A549 (cell line): Measurements from ENCODE around the gene MAEL. TPM values are rescaled to one million over a fixed set of nuclear protein-coding genes. Genes with fewer than 3 reads are reported as not detected.

Experiments
- ATAC-seq, 2 experiments: fragments of 200-7000 bp in 1 of 2; fragments of >200 bp in 1 of 2; cut with Nextera tagmentation in 1 of 2; cut with Tn5 transposase in 1 of 2; 3 replicates each; pipeline versions ENCODE4 v1.8.0 to v1.9.1; 2018 to 2020; ENCODE audit warnings: mild to moderate bottlenecking in 1 of 2, moderate library complexity in 1 of 2
- CTCF ChIA-PET: fragments of 300-600 bp; sonication (Branson Sonifier 250); formaldehyde crosslinking; extraction: SDS; loops from one replicate; lab custom pipeline; 2021; ENCODE audit warnings: antibody characterized with exemption, inconsistent platforms; lab: Yijun Ruan, JAX
- POLR2A ChIA-PET: fragments of 350-600 bp; formaldehyde crosslinking; extraction: SDS; loops from one replicate; lab custom pipeline; 2021; ENCODE audit warnings: antibody characterized with exemption, inconsistent platforms; lab: Yijun Ruan, JAX
- DNase-seq, 2 experiments: peaks; one replicate each; pipeline versions ENCODE4 v3.0.0 to v3.0.0-alpha.2; 2011 to 2016; ENCODE audit warnings: low read depth in 1 of 2, low spot score in 1 of 2
- FAIRE-seq: peaks from 2 replicates; lab custom pipeline; 2011; peaks lifted over from hg19 to GRCh38; lab: Jason Lieb, UNC
- H3K27ac ChIP-seq, 2 experiments: fragments of >200 bp; sonication (Bioruptor Twin); formaldehyde crosslinking; 3 replicates each; pipeline ENCODE4 v1.5.1; 2016 to 2017
- H3K4me1 ChIP-seq: fragments of >200 bp; sonication (Bioruptor Twin); formaldehyde crosslinking; 3 replicates; pipeline ENCODE4 v1.6.1; 2016
- H3K4me2 ChIP-seq: fragments of >200 bp; sonication (Bioruptor Twin); formaldehyde crosslinking; 3 replicates; pipeline ENCODE4 v1.6.1; 2016
- H3K4me3 ChIP-seq: fragments of >200 bp; sonication (Bioruptor Twin); formaldehyde crosslinking; 3 replicates; pipeline ENCODE4 v1.5.1; 2016
- H3K9me3 ChIP-seq: fragments of >200 bp; sonication (Bioruptor Twin); formaldehyde crosslinking; 3 replicates; pipeline ENCODE4 v1.6.1; 2016
- E2F6 ChIP-seq: IDR thresholded peaks from 2 replicates; pipeline ENCODE4 v1.6.1; 2012; ENCODE audit warnings: low read depth, borderline replicate concordance
- EHMT2 ChIP-seq: fragments of 200-600 bp; sonication (generic); IDR thresholded peaks from 2 replicates; pipeline ENCODE4 v1.6.1; 2016; ENCODE audit warnings: antibody characterized with exemption, low read depth, mild to moderate bottlenecking, moderate library complexity
- FOSB ChIP-seq: fragments of 250-450 bp; sonication (Bioruptor Pico); IDR thresholded peaks from 2 replicates; pipeline ENCODE4 v1.5.0; 2020; ENCODE audit warnings: mild to moderate bottlenecking, moderate library complexity
- FOSL2 ChIP-seq, 2 experiments: fragments of 450-650 bp in 1 of 2; fragments of >200 bp in 1 of 2; sonication (Bioruptor Twin) in 1 of 2; formaldehyde crosslinking; IDR thresholded peaks; 2 replicates each; pipeline versions ENCODE4 v1.5.0 to v1.6.1; 2016 to 2020; ENCODE audit warnings: mild to moderate bottlenecking in 1 of 2, moderate library complexity in 1 of 2
- HDAC2 ChIP-seq: fragments of 200-600 bp; sonication (generic); IDR thresholded peaks from 2 replicates; pipeline ENCODE4 v1.6.1; 2016
- HMGXB4 ChIP-seq: fragments of 250-450 bp; sonication (Bioruptor Pico); IDR thresholded peaks from 2 replicates; pipeline ENCODE4 v1.5.0; 2021; ENCODE audit warnings: mild to moderate bottlenecking, moderate library complexity, borderline replicate concordance
- HOXB13 ChIP-seq: fragments of 250-450 bp; sonication (Bioruptor Pico); IDR thresholded peaks from 2 replicates; pipeline ENCODE4 v1.5.0; 2020; ENCODE audit warnings: low read depth, mild to moderate bottlenecking, moderate library complexity
- JUN ChIP-seq, 2 experiments: fragments of >200 bp; sonication (Bioruptor Twin); formaldehyde crosslinking; IDR thresholded peaks; 2 replicates in 1 of 2; 3 replicates in 1 of 2; pipeline ENCODE4 v1.6.1; 2016 to 2017
- JUNB ChIP-seq: fragments of >200 bp; sonication (Bioruptor Twin); formaldehyde crosslinking; IDR thresholded peaks from 2 replicates; pipeline ENCODE4 v1.6.1; 2016
- KDM1A ChIP-seq: fragments of 200-600 bp; sonication (generic); IDR thresholded peaks from 2 replicates; pipeline ENCODE4 v1.6.1; 2016; ENCODE audit warnings: low read depth, mild to moderate bottlenecking
- KDM5A ChIP-seq: fragments of 200-600 bp; sonication (generic); IDR thresholded peaks from 2 replicates; pipeline ENCODE4 v1.6.1; 2016; ENCODE audit warnings: antibody characterized with exemption, mild to moderate bottlenecking
- MAX ChIP-seq: IDR thresholded peaks from 2 replicates; pipeline ENCODE4 v1.6.1; 2012
- REST ChIP-seq: fragments of 200-600 bp; sonication (generic); IDR thresholded peaks from 2 replicates; pipeline ENCODE4 v1.6.1; 2016; ENCODE audit warnings: antibody characterized with exemption, mild to moderate bottlenecking, moderate library complexity
- SMC3 ChIP-seq: fragments of >200 bp; sonication (Bioruptor Twin); formaldehyde crosslinking; IDR thresholded peaks from 3 replicates; pipeline ENCODE4 v1.6.1; 2018; ENCODE audit warnings: inconsistent platforms
- ZC3H11A ChIP-seq: fragments of 450-650 bp; IDR thresholded peaks from 2 replicates; pipeline ENCODE4 v1.6.1; 2014; ENCODE audit warnings: antibody characterized with exemption, mild to moderate bottlenecking
- ZFP36 ChIP-seq: fragments of 450-650 bp; IDR thresholded peaks from 2 replicates; pipeline ENCODE4 v1.6.1; 2014; ENCODE audit warnings: borderline replicate concordance; ENCODE audit not compliant: partially characterized antibody
- ZSCAN20 ChIP-seq: fragments of 250-450 bp; sonication (Bioruptor Pico); IDR thresholded peaks from 2 replicates; pipeline ENCODE4 v1.8.0; 2022; ENCODE audit warnings: mild to moderate bottlenecking, moderate library complexity
- WGBS: methylation state at CpG from one replicate; pipeline ENCODE4 v1.1.6; 2017; ENCODE audit errors: missing lambda C conversion rate; 5-methylcytosine and 5-hydroxymethylcytosine counted together
- polyA plus RNA-seq, 4 experiments: library from polyadenylated mRNA; depleted of rRNA in 3 of 4; stranded (reverse); fragments of >200 nt; fragmentation: RNase III in 1 of 4; extraction: RNeasy Plus Mini Kit Qiagen cat#74134 plus additional on column Dnase treatment in 1 of 4; gene quantifications; 2 replicates in 3 of 4; 3 replicates in 1 of 4; pipeline ENCODE4 v1.2.3, GENCODE V29; 2011 to 2017
- TF ChIP-seq, protein P1 (sequence below): fragments of >200 bp; sonication (Bioruptor Twin); formaldehyde crosslinking; IDR thresholded peaks from 2 replicates; pipeline ENCODE4 v1.6.1; 2016
- TF ChIP-seq, protein P2 (sequence below): fragments of >200 bp; sonication (Bioruptor Twin); formaldehyde crosslinking; IDR thresholded peaks from 3 replicates; pipeline ENCODE4 v1.5.1; 2016

MAEL gene
- polyA plus RNA-seq, 2 of the 4 experiments (the other 2 are of a cell fraction), result not detected

DNA sequence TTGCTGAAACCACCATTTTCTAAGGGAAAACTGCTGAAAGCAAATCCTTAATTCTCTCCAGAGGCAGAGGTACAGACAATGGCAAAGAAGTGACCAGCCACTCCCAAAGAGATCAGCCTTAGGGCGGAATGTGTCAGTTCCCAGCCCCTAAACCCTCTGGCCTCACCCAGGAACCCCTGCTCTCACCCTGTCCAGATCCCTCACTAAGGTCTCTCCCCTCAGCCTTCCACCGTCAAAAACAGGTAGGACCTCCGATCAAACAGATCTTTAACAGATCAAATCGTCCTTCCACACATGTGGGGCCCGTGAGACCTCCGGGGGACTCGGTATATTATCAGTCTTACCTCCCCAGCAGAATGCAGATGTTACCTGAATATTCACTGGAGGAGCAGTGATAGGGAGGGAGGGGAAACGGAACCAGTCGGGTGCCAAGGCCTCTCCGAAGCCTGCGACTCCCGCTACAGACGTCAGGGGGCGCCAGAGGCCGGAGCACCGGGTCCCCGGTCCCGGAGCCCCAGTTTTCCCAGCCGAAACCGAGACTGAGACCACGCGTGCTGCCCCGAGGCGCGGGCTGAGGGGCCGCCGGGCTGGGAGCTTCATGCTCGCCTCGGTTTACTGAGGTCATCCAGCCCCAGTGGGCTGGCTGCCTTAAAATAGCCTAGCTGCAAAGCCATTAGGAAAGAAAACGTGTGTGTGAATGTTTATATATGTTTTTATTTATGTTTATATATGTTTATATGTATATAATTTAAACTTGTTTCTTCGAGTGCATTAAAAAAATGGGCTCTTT, 77.4 kb downstream of the MAEL start (continued):
- TF ChIP-seq, protein P1, sequence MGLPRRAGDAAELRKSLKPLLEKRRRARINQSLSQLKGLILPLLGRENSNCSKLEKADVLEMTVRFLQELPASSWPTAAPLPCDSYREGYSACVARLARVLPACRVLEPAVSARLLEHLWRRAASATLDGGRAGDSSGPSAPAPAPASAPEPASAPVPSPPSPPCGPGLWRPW, result no peak
- TF ChIP-seq KDM5A (no peak), E2F6 (no peak), JUNB (no peak), ZC3H11A (no peak), JUN (IDR thresholded peaks at IDR 0.05) (no peak), ZSCAN20 (CRISPR knock-in tag) (no peak), KDM1A (no peak), FOSL2 (IDR thresholded peaks at IDR 0.05) (no peak), FOSL2 (CRISPR knock-in tag; IDR thresholded peaks at IDR 0.05) (no peak), HMGXB4 (CRISPR knock-in tag) (no peak), REST (no peak), MAX (peak; percentile 31; the same call in 1 of the 2 replicates), HOXB13 (CRISPR knock-in tag) (no peak), ZFP36 (no peak), HDAC2 (no peak), SMC3 (peak; percentile 98), FOSB (CRISPR knock-in tag) (no peak)
- TF ChIP-seq, protein P2, sequence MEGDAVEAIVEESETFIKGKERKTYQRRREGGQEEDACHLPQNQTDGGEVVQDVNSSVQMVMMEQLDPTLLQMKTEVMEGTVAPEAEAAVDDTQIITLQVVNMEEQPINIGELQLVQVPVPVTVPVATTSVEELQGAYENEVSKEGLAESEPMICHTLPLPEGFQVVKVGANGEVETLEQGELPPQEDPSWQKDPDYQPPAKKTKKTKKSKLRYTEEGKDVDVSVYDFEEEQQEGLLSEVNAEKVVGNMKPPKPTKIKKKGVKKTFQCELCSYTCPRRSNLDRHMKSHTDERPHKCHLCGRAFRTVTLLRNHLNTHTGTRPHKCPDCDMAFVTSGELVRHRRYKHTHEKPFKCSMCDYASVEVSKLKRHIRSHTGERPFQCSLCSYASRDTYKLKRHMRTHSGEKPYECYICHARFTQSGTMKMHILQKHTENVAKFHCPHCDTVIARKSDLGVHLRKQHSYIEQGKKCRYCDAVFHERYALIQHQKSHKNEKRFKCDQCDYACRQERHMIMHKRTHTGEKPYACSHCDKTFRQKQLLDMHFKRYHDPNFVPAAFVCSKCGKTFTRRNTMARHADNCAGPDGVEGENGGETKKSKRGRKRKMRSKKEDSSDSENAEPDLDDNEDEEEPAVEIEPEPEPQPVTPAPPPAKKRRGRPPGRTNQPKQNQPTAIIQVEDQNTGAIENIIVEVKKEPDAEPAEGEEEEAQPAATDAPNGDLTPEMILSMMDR, result peak; percentile 97
- TF ChIP-seq, all 56 proteins: peak for 4

GRCh38 chr1:167067904-167068303, 78.8 kb downstream of the MAEL start:
- CTCF ChIA-PET, result interaction anchor here (1.6 kb wide), 1 partner anchor 9 kb away, joined by 5 read pairs; no protein-coding TSS in a partner anchor
- Histone ChIP-seq H3K4me1 (no peaks in the 10 kb centered on the region), H3K27ac (no peak overlapping the region), H3K9me3 (no peaks in the 10 kb centered on the region)
- no peak for TF ChIP-seq EHMT2
- no peak for TF ChIP-seq E2F6
- TF ChIP-seq, all 56 proteins: peak for 0
- no peak for DNase-seq
- 28% methylated on average over 3 of the region's 3 CpGs for WGBS
- Histone ChIP-seq H3K4me3 (no peak overlapping the region), H3K4me2 (no peak overlapping the region)
- no peak for FAIRE-seq
- POLR2A ChIA-PET, result no interaction called here
- ATAC-seq, result no peak
